HepG2 (cell line): ENCODE measurements around the gene TTC38. TPM values are rescaled to one million over a fixed set of nuclear protein-coding genes. Genes with fewer than 3 reads are reported as not detected.

Experiments used
- BCLAF1 ChIP-seq: fragments of 450-650 bp; IDR thresholded peaks from 2 replicates; pipeline ENCODE4 v1.6.1; 2017; ENCODE audit warnings: mild to moderate bottlenecking
- CENPX ChIP-seq: sonication (generic); formaldehyde crosslinking; IDR thresholded peaks from 2 replicates; pipeline ENCODE4 v1.9.0; 2021; ENCODE audit warnings: mild to moderate bottlenecking, missing genetic modification reagents, moderate library complexity
- NR2C2 ChIP-seq: sonication (generic); formaldehyde crosslinking; IDR thresholded peaks from 2 replicates; pipeline ENCODE4 v1.4.0; 2020; ENCODE audit warnings: missing genetic modification reagents, mild to moderate bottlenecking, moderate library complexity, borderline replicate concordance
- RAD51 ChIP-seq: fragments of 450-650 bp; IDR thresholded peaks from 2 replicates; pipeline ENCODE4 v1.6.1; 2016; ENCODE audit warnings: borderline replicate concordance
- TCF12 ChIP-seq, 2 experiments: fragments of 450-650 bp in 1 of 2; sonication (generic) in 1 of 2; formaldehyde crosslinking in 1 of 2; IDR thresholded peaks; 2 replicates each; pipeline versions ENCODE4 v1.6.1 to v1.8.0; 2017 to 2022; ENCODE audit warnings: antibody characterized with exemption in 1 of 2, mild to moderate bottlenecking in 1 of 2, missing genetic modification reagents in 1 of 2, moderate library complexity in 1 of 2
- TFDP2 ChIP-seq: sonication (generic); formaldehyde crosslinking; IDR thresholded peaks from 2 replicates; pipeline ENCODE4 v1.4.0; 2020; ENCODE audit warnings: missing genetic modification reagents
- THAP9 ChIP-seq: sonication (generic); formaldehyde crosslinking; IDR thresholded peaks from 2 replicates; pipeline ENCODE4; 2020; ENCODE audit warnings: missing genetic modification reagents, mild to moderate bottlenecking, borderline replicate concordance
- ZBTB7B ChIP-seq: sonication (generic); formaldehyde crosslinking; IDR thresholded peaks from 2 replicates; pipeline ENCODE4 v1.4.0; 2020; ENCODE audit warnings: missing genetic modification reagents
- ZC3H13 ChIP-seq: sonication (generic); formaldehyde crosslinking; IDR thresholded peaks from 2 replicates; pipeline ENCODE4 v1.8.1; 2023; ENCODE audit warnings: mild to moderate bottlenecking, missing genetic modification reagents, moderate library complexity
- ZNF432 ChIP-seq: sonication (generic); formaldehyde crosslinking; IDR thresholded peaks from 2 replicates; pipeline ENCODE4 v1.5.0; 2020; ENCODE audit warnings: missing genetic modification reagents, mild to moderate bottlenecking, borderline replicate concordance
- ZNF766 ChIP-seq: sonication (generic); formaldehyde crosslinking; IDR thresholded peaks from 2 replicates; pipeline ENCODE4 v1.5.0; 2020; ENCODE audit warnings: missing genetic modification reagents, borderline replicate concordance
- polyA plus RNA-seq, 8 experiments: library from polyadenylated mRNA; depleted of rRNA in 3 of 8; stranded (reverse) in 7 of 8; unstranded in 1 of 8; fragments of >200 nt; fragmentation: Illumina TruSeq in 4 of 8; extraction: Trizol in 4 of 8; gene quantifications; 2 replicates each; pipeline versions ENCODE4 v1.2.1 to v1.2.3, GENCODE V29; 2011 to 2016; ENCODE audit warnings: low read depth in 4 of 8, missing spikeins in 1 of 8, mixed read lengths in 1 of 8; ENCODE audit not compliant: insufficient read depth in 1 of 8
- total RNA-seq, 5 experiments: library from RNA; depleted of rRNA; stranded (reverse); fragments of >200 nt; fragmentation: Illumina TruSeq; extraction: Trizol; gene quantifications; 2 replicates each; pipeline ENCODE4 v1.2.3, GENCODE V29; 2016; ENCODE audit warnings: low read depth in 1 of 5
- TF ChIP-seq, protein P1 (sequence below): sonication (generic); formaldehyde crosslinking; IDR thresholded peaks from 2 replicates; pipeline ENCODE4 v1.5.0; 2020; ENCODE audit warnings: mild to moderate bottlenecking, missing genetic modification reagents, borderline replicate concordance

Gene TTC38
- total and polyA plus RNA-seq, 2 of the 13 experiments (the other 11 are each of a cell fraction or from before 2014, with no cell fraction given): 101 to 105 TPM

- peak; percentile 43; the same call in 1 of the 2 replicates for TF ChIP-seq THAP9 (CRISPR knock-in tag)
- TF ChIP-seq, protein P1, sequence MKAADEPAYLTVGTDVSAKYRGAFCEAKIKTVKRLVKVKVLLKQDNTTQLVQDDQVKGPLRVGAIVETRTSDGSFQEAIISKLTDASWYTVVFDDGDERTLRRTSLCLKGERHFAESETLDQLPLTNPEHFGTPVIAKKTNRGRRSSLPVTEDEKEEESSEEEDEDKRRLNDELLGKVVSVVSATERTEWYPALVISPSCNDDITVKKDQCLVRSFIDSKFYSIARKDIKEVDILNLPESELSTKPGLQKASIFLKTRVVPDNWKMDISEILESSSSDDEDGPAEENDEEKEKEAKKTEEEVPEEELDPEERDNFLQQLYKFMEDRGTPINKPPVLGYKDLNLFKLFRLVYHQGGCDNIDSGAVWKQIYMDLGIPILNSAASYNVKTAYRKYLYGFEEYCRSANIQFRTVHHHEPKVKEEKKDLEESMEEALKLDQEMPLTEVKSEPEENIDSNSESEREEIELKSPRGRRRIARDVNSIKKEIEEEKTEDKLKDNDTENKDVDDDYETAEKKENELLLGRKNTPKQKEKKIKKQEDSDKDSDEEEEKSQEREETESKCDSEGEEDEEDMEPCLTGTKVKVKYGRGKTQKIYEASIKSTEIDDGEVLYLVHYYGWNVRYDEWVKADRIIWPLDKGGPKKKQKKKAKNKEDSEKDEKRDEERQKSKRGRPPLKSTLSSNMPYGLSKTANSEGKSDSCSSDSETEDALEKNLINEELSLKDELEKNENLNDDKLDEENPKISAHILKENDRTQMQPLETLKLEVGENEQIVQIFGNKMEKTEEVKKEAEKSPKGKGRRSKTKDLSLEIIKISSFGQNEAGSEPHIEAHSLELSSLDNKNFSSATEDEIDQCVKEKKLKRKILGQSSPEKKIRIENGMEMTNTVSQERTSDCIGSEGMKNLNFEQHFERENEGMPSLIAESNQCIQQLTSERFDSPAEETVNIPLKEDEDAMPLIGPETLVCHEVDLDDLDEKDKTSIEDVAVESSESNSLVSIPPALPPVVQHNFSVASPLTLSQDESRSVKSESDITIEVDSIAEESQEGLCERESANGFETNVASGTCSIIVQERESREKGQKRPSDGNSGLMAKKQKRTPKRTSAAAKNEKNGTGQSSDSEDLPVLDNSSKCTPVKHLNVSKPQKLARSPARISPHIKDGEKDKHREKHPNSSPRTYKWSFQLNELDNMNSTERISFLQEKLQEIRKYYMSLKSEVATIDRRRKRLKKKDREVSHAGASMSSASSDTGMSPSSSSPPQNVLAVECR (CRISPR knock-in tag): peak; percentile 100
- no peak for TF ChIP-seq TCF12 (IDR thresholded peaks at IDR 0.05)
- TF ChIP-seq TCF12 (CRISPR knock-in tag; IDR thresholded peaks at IDR 0.05): peak; percentile 40; the same call in 1 of the 2 replicates
- peak; percentile 100 for TF ChIP-seq TFDP2
- TF ChIP-seq ZBTB7B (CRISPR knock-in tag): peak; percentile 36; the same call in 1 of the 2 replicates
- peak; percentile 97 for TF ChIP-seq ZC3H13 (CRISPR knock-in tag)
- no peak for TF ChIP-seq RAD51
- TF ChIP-seq NR2C2 (CRISPR knock-in tag): peak; percentile 83
- peak; percentile 79; the same call in 1 of the 2 replicates for TF ChIP-seq ZNF766
- TF ChIP-seq CENPX: no peak
- TF ChIP-seq BCLAF1: no peak
- TF ChIP-seq ZNF432: no peak
These were observed 28.7 kb downstream of the TTC38 start, which contains the start of gene GTSE1 (continued) for GRCh38 chr22:46296257-46297150.
